Natural killer cell treated with Interleukin-12 subunit alpha and Interleukin-12 subunit beta and Interleukin-15 and Interleukin-18, amount 100 ng/mL, for 72 hours (primary cell): ENCODE results near the gene AAK1. TPM values are rescaled to one million over a fixed set of nuclear protein-coding genes. Genes with fewer than 3 reads are reported as not detected.
A peak's percentile ranks its signal among the peaks of the same experiment; 100 is the strongest.

Experiments
- ATAC-seq, 2 donors: fragments of 150-1000 bp; cut with Tn5 transposase in 1 of 2; sonication (Bioruptor Pico), chemical (Tn5 transposase) in 1 of 2; 2 replicates each; pipeline ENCODE4 v1.10.0; 2021
- DNase-seq: peaks from one replicate; pipeline ENCODE4 v3.0.0; 2022; ENCODE audit warnings: low spot score
- H3K27ac Mint-ChIP-seq, 2 donors: 1 replicate in 1 of 2; 2 replicates in 1 of 2; pipeline ENCODE4 v1.8.0; 2022; ENCODE audit warnings: mixed read lengths in 2 of 2, mild to moderate bottlenecking in 1 of 2, moderate library complexity in 1 of 2
- H3K27me3 Mint-ChIP-seq, 2 donors: 1 replicate in 1 of 2; 2 replicates in 1 of 2; pipeline ENCODE4 v1.8.0; 2022; ENCODE audit warnings: mixed read lengths in 2 of 2
- H3K36me3 Mint-ChIP-seq: one replicate; pipeline ENCODE4 v1.8.0; 2022; ENCODE audit warnings: mixed read lengths
- H3K4me1 Mint-ChIP-seq, 2 donors: 1 replicate in 1 of 2; 2 replicates in 1 of 2; pipeline ENCODE4 v1.8.0; 2022; ENCODE audit warnings: low read depth in 2 of 2, mixed read lengths in 2 of 2, mild to moderate bottlenecking in 1 of 2
- H3K4me3 Mint-ChIP-seq: one replicate; pipeline ENCODE4 v1.8.0; 2022; ENCODE audit warnings: mixed read lengths
- H3K9me3 Mint-ChIP-seq: 2 replicates; pipeline ENCODE4 v1.8.0; 2022; ENCODE audit warnings: mixed read lengths
- total RNA-seq, 2 donors: library from RNA; stranded (reverse); gene quantifications; one replicate each; pipeline ENCODE4 v1.2.3, GENCODE V29; 2022

Gene AAK1
- total RNA-seq, 2 donors from 2014 or later, result 97.1 to 114 TPM

- no peak for ATAC-seq
These were observed 162.1 kb downstream of the AAK1 start for GRCh38 chr2:69481421-69481820.

GRCh38 chr2:69477627-69478026 lies 165.9 kb downstream of the AAK1 start:
- DNase-seq (no peak), ATAC-seq (no peak)
- Mint-ChIP-seq H3K4me1 (peaks cover 27 to 29% of the 10 kb centered on the region in 2 donors), H3K9me3 (no peaks in the 10 kb centered on the region), H3K36me3 (peaks cover 22% of the 10 kb centered on the region), H3K4me3 (no peak overlapping the region), H3K27me3 (no peaks in the 10 kb centered on the region), H3K27ac (no peak overlapping the region)

More at GRCh38 chr2:69481421-69481820, 162.1 kb downstream of the AAK1 start:
- H3K4me3 Mint-ChIP-seq, result no peak overlapping the region
- no peak overlapping the region for H3K27ac Mint-ChIP-seq
- DNase-seq, result no peak
- H3K9me3 Mint-ChIP-seq, result no peaks in the 10 kb centered on the region
- peaks cover 10% of the 10 kb centered on the region for H3K36me3 Mint-ChIP-seq
- H3K4me1 Mint-ChIP-seq, result peaks cover 19 to 23% of the 10 kb centered on the region in 2 donors
- no peaks in the 10 kb centered on the region for H3K27me3 Mint-ChIP-seq

GRCh38 chr2:69474688-69475087 lies 168.9 kb downstream of the AAK1 start:
- Mint-ChIP-seq H3K27ac (no peak overlapping the region), H3K4me1 (peaks cover 27 to 28% of the 10 kb centered on the region in 2 donors), H3K4me3 (no peak overlapping the region), H3K9me3 (no peaks in the 10 kb centered on the region), H3K27me3 (no peaks in the 10 kb centered on the region), H3K36me3 (peaks cover 16% of the 10 kb centered on the region)
- no peak for ATAC-seq
- DNase-seq, result no peak

- Mint-ChIP-seq H3K27me3 (no peaks in the 10 kb centered on the region), H3K36me3 (peaks cover 11% of the 10 kb centered on the region), H3K27ac (no peak overlapping the region), H3K4me1 (peaks cover 26 to 31% of the 10 kb centered on the region in 2 donors), H3K9me3 (no peaks in the 10 kb centered on the region), H3K4me3 (no peak overlapping the region)
- no peak for ATAC-seq
- no peak for DNase-seq
These were observed 171.7 kb downstream of the AAK1 start for GRCh38 chr2:69471793-69472192.

GRCh38 chr2:69470911-69471310 lies 172.6 kb downstream of the AAK1 start:
- Mint-ChIP-seq H3K27me3 (no peaks in the 10 kb centered on the region), H3K9me3 (no peaks in the 10 kb centered on the region), H3K27ac (no peak overlapping the region), H3K4me3 (no peak overlapping the region), H3K36me3 (peaks cover 10% of the 10 kb centered on the region), H3K4me1 (peaks cover 22 to 27% of the 10 kb centered on the region in 2 donors)
- DNase-seq (no peak), ATAC-seq (no peak)

GRCh38 chr2:69469784-69470183 lies 173.8 kb downstream of the AAK1 start:
- DNase-seq, result no peak
- ATAC-seq, result no peak
- H3K4me1 Mint-ChIP-seq, result peaks cover 12 to 17% of the 10 kb centered on the region in 2 donors
- H3K4me3 Mint-ChIP-seq, result no peak overlapping the region
- H3K9me3 Mint-ChIP-seq, result no peaks in the 10 kb centered on the region
- H3K27me3 Mint-ChIP-seq, result no peaks in the 10 kb centered on the region
- peaks cover 6% of the 10 kb centered on the region for H3K36me3 Mint-ChIP-seq
- H3K27ac Mint-ChIP-seq, result peak overlapping the region in 1 of 2 donors; percentile 34

GRCh38 chr2:69469375-69469774 lies 174.2 kb downstream of the AAK1 start:
- H3K4me3 Mint-ChIP-seq, result no peak overlapping the region
- no peaks in the 10 kb centered on the region for H3K9me3 Mint-ChIP-seq
- DNase-seq (no peak), ATAC-seq (no peak)
- H3K4me1 Mint-ChIP-seq, result peaks cover 12 to 17% of the 10 kb centered on the region in 2 donors
- peak overlapping the region in 1 of 2 donors; percentile 34 for H3K27ac Mint-ChIP-seq
- H3K27me3 Mint-ChIP-seq, result no peaks in the 10 kb centered on the region
- H3K36me3 Mint-ChIP-seq, result peaks cover 6% of the 10 kb centered on the region

GRCh38 chr2:69466728-69467127 lies 176.8 kb downstream of the AAK1 start:
- peaks cover 6% of the 10 kb centered on the region for H3K36me3 Mint-ChIP-seq
- no peak for DNase-seq
- ATAC-seq, result peak; percentile 40 to 80

GRCh38 chr2:69465513-69466456 lies 177.8 kb downstream of the AAK1 start:
- no peak for DNase-seq
- Mint-ChIP-seq H3K4me1 (peaks cover 12 to 17% of the 10 kb centered on the region in 2 donors), H3K4me3 (no peak overlapping the region), H3K27ac (no peak overlapping the region), H3K27me3 (no peaks in the 10 kb centered on the region), H3K9me3 (no peaks in the 10 kb centered on the region), H3K36me3 (peaks cover 6% of the 10 kb centered on the region)
- ATAC-seq, result no peak

More at GRCh38 chr2:69466728-69467127, 176.8 kb downstream of the AAK1 start:
- Mint-ChIP-seq H3K27ac (no peak overlapping the region), H3K9me3 (no peaks in the 10 kb centered on the region), H3K4me1 (peaks cover 12 to 17% of the 10 kb centered on the region in 2 donors), H3K27me3 (no peaks in the 10 kb centered on the region), H3K4me3 (no peak overlapping the region)

GRCh38 chr2:69464575-69464974 lies 179.0 kb downstream of the AAK1 start:
- H3K36me3 Mint-ChIP-seq, result peaks cover 6% of the 10 kb centered on the region
- H3K9me3 Mint-ChIP-seq, result no peaks in the 10 kb centered on the region
- no peak overlapping the region for H3K4me3 Mint-ChIP-seq
- no peaks in the 10 kb centered on the region for H3K27me3 Mint-ChIP-seq
- DNase-seq (no peak), ATAC-seq (peak in 1 of 2 donors; percentile 36)
- H3K4me1 Mint-ChIP-seq, result peaks cover 6 to 13% of the 10 kb centered on the region in 2 donors
- H3K27ac Mint-ChIP-seq, result no peak overlapping the region

GRCh38 chr2:69462780-69463179 lies 180.8 kb downstream of the AAK1 start:
- Mint-ChIP-seq H3K4me1 (peaks cover 3 to 12% of the 10 kb centered on the region in 2 donors), H3K27me3 (no peaks in the 10 kb centered on the region), H3K36me3 (peaks cover 6% of the 10 kb centered on the region), H3K9me3 (no peaks in the 10 kb centered on the region), H3K4me3 (no peak overlapping the region), H3K27ac (no peak overlapping the region)
- DNase-seq (no peak), ATAC-seq (no peak)

GRCh38 chr2:69461404-69461803 lies 182.1 kb downstream of the AAK1 start:
- Mint-ChIP-seq H3K9me3 (no peaks in the 10 kb centered on the region), H3K27me3 (no peaks in the 10 kb centered on the region), H3K36me3 (peaks cover 6% of the 10 kb centered on the region), H3K27ac (no peak overlapping the region), H3K4me3 (no peak overlapping the region), H3K4me1 (peaks cover 0 to 7% of the 10 kb centered on the region in 2 donors)
- DNase-seq (no peak), ATAC-seq (no peak)

- ATAC-seq (no peak), DNase-seq (no peak)
- no peak overlapping the region for H3K27ac Mint-ChIP-seq
- H3K36me3 Mint-ChIP-seq, result no peaks in the 10 kb centered on the region
- no peaks in the 10 kb centered on the region for H3K27me3 Mint-ChIP-seq
- H3K4me1 Mint-ChIP-seq, result peaks cover 8 to 16% of the 10 kb centered on the region in 2 donors
- H3K9me3 Mint-ChIP-seq, result no peaks in the 10 kb centered on the region
- H3K4me3 Mint-ChIP-seq, result no peak overlapping the region
These were observed 183.6 kb downstream of the AAK1 start for GRCh38 chr2:69459936-69460335.

- H3K27me3 Mint-ChIP-seq, result no peaks in the 10 kb centered on the region
- H3K9me3 Mint-ChIP-seq, result no peaks in the 10 kb centered on the region
- no peaks in the 10 kb centered on the region for H3K36me3 Mint-ChIP-seq
- peaks cover 18 to 23% of the 10 kb centered on the region in 2 donors for H3K4me1 Mint-ChIP-seq
- H3K4me3 Mint-ChIP-seq, result no peak overlapping the region
- DNase-seq (no peak), ATAC-seq (no peak)
- H3K27ac Mint-ChIP-seq, result no peak overlapping the region
These were observed 186.5 kb downstream of the AAK1 start for GRCh38 chr2:69456950-69457445.
